Left ventricle myocardium inferior (tissue), 1 donor: ENCODE measurements around the gene PTTG1IP2. TPM values are rescaled to one million over a fixed set of nuclear protein-coding genes. Genes with fewer than 3 reads are reported as not detected.

ENCODE experiments used
- DNase-seq: peaks from one replicate; pipeline ENCODE4 v3.0.0-alpha.2; 2020
- H3K27ac ChIP-seq: fragments of 200-600 bp; replicated peaks from 2 replicates; pipeline ENCODE4 v1.8.0; 2021
- H3K27me3 ChIP-seq: fragments of 200-600 bp; 2 replicates; pipeline ENCODE4 v1.8.0; 2021; ENCODE audit warnings: low read depth
- H3K36me3 ChIP-seq: fragments of 200-600 bp; 2 replicates; pipeline ENCODE4 v1.8.0; 2021
- H3K4me1 ChIP-seq: fragments of 200-600 bp; 2 replicates; pipeline ENCODE4 v1.8.0; 2021
- H3K4me3 ChIP-seq: fragments of 200-600 bp; 2 replicates; pipeline ENCODE4 v1.8.0; 2021; ENCODE audit warnings: mild to moderate bottlenecking, moderate library complexity
- H3K9me3 ChIP-seq: fragments of 200-600 bp; replicated peaks from 2 replicates; pipeline ENCODE4 v1.8.0; 2021
- intact Hi-C: fragments of 100-400 bp; cut with micrococcal nuclease; formaldehyde crosslinking; loops from one replicate; pipeline ENCODE4 v1.11.0; 2022
- total RNA-seq: library from RNA; stranded (reverse); fragmentation: NEBNext Ultra II Directional; extraction: Animal tissue kit (Norgen Biotek cat#: 25700); gene quantifications from one replicate; pipeline ENCODE4 v1.2.1, GENCODE V29; 2021
- TF ChIP-seq, protein P1 (sequence below): fragments of 200-600 bp; IDR thresholded peaks from 2 replicates; pipeline ENCODE4 v1.8.0; 2021; ENCODE audit warnings: antibody characterized with exemption, mild to moderate bottlenecking, borderline replicate concordance
- donor health status: DM: no; HTN: yes; CAD: no; lungs with severe emphysema.

The PTTG1IP2 gene
- total RNA-seq, 1 donor from 2014 or later = not detected

- no peak overlapping the region for H3K4me3 ChIP-seq
- no peak for DNase-seq
- no peaks in the 10 kb centered on the region for H3K4me1 ChIP-seq
- no peak overlapping the region for H3K27ac ChIP-seq
- H3K36me3 ChIP-seq = no peaks in the 10 kb centered on the region
- H3K27me3 ChIP-seq = no peaks in the 10 kb centered on the region
- no peaks in the 10 kb centered on the region for H3K9me3 ChIP-seq
- TF ChIP-seq, protein P1, sequence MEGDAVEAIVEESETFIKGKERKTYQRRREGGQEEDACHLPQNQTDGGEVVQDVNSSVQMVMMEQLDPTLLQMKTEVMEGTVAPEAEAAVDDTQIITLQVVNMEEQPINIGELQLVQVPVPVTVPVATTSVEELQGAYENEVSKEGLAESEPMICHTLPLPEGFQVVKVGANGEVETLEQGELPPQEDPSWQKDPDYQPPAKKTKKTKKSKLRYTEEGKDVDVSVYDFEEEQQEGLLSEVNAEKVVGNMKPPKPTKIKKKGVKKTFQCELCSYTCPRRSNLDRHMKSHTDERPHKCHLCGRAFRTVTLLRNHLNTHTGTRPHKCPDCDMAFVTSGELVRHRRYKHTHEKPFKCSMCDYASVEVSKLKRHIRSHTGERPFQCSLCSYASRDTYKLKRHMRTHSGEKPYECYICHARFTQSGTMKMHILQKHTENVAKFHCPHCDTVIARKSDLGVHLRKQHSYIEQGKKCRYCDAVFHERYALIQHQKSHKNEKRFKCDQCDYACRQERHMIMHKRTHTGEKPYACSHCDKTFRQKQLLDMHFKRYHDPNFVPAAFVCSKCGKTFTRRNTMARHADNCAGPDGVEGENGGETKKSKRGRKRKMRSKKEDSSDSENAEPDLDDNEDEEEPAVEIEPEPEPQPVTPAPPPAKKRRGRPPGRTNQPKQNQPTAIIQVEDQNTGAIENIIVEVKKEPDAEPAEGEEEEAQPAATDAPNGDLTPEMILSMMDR = no peak
- intact Hi-C loops = no loop called here
Measured at GRCh38 chr7:90518630-90519029, 49.2 kb downstream of the PTTG1IP2 start.

- no peaks in the 10 kb centered on the region for H3K27me3 ChIP-seq
- no peak overlapping the region for H3K4me3 ChIP-seq
- no peaks in the 10 kb centered on the region for H3K4me1 ChIP-seq
- TF ChIP-seq, protein P1 = peak; percentile 16
- no peaks in the 10 kb centered on the region for H3K9me3 ChIP-seq
- no peak for DNase-seq
- intact Hi-C loops = no loop called here
- no peak overlapping the region for H3K27ac ChIP-seq
- H3K36me3 ChIP-seq = no peaks in the 10 kb centered on the region
Measured at GRCh38 chr7:90520484-90520883, 51.0 kb downstream of the PTTG1IP2 start.

DNA sequence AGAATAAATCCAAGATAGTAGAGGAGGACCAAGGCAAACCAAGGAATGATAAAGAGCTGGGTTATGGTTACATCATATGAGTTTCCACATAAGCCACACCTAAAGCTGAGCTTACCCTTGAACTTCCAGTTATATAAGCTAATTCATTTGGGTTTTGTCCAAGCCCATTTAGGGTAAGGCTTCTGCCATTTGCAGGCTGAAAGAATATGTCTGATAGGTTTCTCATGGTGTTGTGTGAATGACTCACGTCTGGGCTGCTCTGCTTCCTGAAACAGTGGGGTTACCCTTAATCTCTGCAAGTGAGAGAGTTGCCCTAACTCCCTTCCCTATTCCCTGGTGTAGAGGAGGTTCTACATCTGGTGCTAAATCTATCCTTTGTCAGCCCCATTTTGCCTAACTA is 60.8 kb downstream of the PTTG1IP2 start:
- H3K36me3 ChIP-seq = no peaks in the 10 kb centered on the region
- TF ChIP-seq, protein P1 = no peak
- DNase-seq = no peak
- H3K27ac ChIP-seq = no peak overlapping the region
- H3K4me3 ChIP-seq = no peak overlapping the region
- peaks cover 4% of the 10 kb centered on the region for H3K27me3 ChIP-seq
- H3K4me1 ChIP-seq = no peaks in the 10 kb centered on the region
- intact Hi-C loops = no loop called here
- H3K9me3 ChIP-seq = no peaks in the 10 kb centered on the region

DNA sequence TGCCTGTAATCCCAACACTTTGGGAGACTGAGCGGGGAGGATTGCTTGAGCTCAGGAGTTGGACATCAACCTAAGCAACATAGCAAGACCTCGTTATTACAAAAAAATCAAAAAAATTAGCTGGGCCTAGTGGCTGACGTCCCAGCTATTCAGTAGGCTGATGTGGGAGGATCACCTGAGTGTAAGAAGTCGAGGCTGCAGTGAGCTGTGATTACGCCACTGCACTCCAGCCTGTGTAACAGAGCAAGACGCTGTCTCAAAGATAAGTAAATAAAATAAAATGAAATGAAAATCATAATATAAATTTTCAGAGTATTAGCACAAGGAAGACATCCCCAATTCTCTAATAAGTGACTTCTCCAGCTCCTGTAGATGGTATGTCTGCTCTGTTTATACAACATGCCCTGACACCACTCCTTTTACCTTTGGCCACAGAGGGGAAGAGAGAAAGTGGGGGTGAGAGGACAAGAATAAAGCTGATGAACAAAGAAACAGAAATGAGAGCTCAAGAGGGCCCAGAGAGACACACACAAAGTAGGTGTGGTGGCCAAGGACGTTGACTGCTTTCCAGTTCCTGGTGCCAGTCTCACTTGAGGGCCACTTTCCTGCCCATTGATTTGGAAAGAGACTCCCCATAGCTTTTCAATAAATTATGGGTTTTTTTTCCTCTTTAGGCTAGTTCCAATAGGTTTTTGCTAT is 62.9 kb downstream of the PTTG1IP2 start:
- Histone ChIP-seq H3K36me3 (no peaks in the 10 kb centered on the region), H3K4me3 (no peak overlapping the region), H3K4me1 (no peaks in the 10 kb centered on the region), H3K27ac (no peak overlapping the region), H3K27me3 (peaks cover 4% of the 10 kb centered on the region), H3K9me3 (no peaks in the 10 kb centered on the region)
- intact Hi-C loops = no loop called here
- TF ChIP-seq, protein P1 = no peak
- no peak for DNase-seq

DNA sequence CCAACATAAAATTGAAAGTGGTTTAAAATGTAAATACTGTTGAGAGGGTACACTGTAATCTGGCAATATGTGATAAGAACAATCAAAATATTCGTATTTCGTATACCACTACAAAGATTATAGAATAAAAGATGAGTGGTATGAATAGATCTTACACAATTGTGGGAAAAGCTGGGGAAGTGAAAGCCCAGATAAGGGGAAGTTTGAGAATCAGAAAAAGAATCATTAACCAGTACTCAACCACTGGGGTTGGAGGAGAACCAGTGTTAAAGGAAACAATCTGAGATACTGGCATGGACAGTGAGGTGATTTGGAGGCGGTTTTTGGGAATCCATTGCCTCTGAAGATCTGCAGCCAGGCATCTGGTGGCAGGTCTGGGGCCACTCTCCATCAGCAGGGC is 67.0 kb downstream of the PTTG1IP2 start:
- TF ChIP-seq, protein P1 = no peak
- intact Hi-C loops = no loop called here
- Histone ChIP-seq H3K27me3 (peaks cover 4% of the 10 kb centered on the region), H3K27ac (no peak overlapping the region), H3K9me3 (no peaks in the 10 kb centered on the region), H3K4me1 (no peaks in the 10 kb centered on the region), H3K4me3 (no peak overlapping the region), H3K36me3 (no peaks in the 10 kb centered on the region)
- DNase-seq = no peak
